Fibroblast of the aortic adventitia (primary cell): Measurements from ENCODE around the gene MAPT. TPM values are rescaled to one million over a fixed set of nuclear protein-coding genes. Genes with fewer than 3 reads are reported as not detected.

ENCODE experiments used
- DNase-seq: peaks from one replicate; pipeline ENCODE4 v3.0.0-alpha.2; 2010; ENCODE audit warnings: low read depth
- H3K4me3 ChIP-seq: 2 replicates; pipeline ENCODE4 v1.5.1; 2011; ENCODE audit warnings: low read depth, mild to moderate bottlenecking, control low read depth, low read length, moderate library complexity
- CTCF ChIP-seq: IDR thresholded peaks from 2 replicates; pipeline ENCODE4 v1.5.1; 2011; ENCODE audit warnings: mild to moderate bottlenecking, low read length, control low read depth, inconsistent platforms; ENCODE audit not compliant: insufficient read depth
- total RNA-seq: library from RNA; depleted of rRNA; stranded (reverse); fragments of >200 nt; gene quantifications from 2 replicates; pipeline ENCODE4 v1.2.3, GENCODE V29; 2012; ENCODE audit warnings: low replicate concordance

The MAPT gene
- total RNA-seq, 1 donor: 0.54 TPM

GRCh38 chr17:45972531-45972930 is 78.2 kb downstream of the MAPT start:
- no peak for DNase-seq
- no peak for TF ChIP-seq CTCF
- H3K4me3 ChIP-seq: no peak overlapping the region

- TF ChIP-seq CTCF: no peak
- H3K4me3 ChIP-seq: no peak overlapping the region
- DNase-seq: no peak
These were observed 78.9 kb downstream of the MAPT start for GRCh38 chr17:45973099-45973780.

GRCh38 chr17:45973946-45974859 is 79.8 kb downstream of the MAPT start:
- no peak for TF ChIP-seq CTCF
- no peak overlapping the region for H3K4me3 ChIP-seq
- DNase-seq: no peak

- no peak for DNase-seq
- TF ChIP-seq CTCF: no peak
- H3K4me3 ChIP-seq: no peak overlapping the region
These were observed 80.7 kb downstream of the MAPT start for GRCh38 chr17:45974916-45975630.

GRCh38 chr17:45975640-45976295 is 81.4 kb downstream of the MAPT start:
- no peak for TF ChIP-seq CTCF
- no peak overlapping the region for H3K4me3 ChIP-seq
- DNase-seq: no peak

- TF ChIP-seq CTCF: no peak
- DNase-seq: no peak
- H3K4me3 ChIP-seq: no peak overlapping the region
These were observed 82.0 kb downstream of the MAPT start for GRCh38 chr17:45976391-45976754.
